Left ventricle myocardium superior (tissue), 1 donor: ENCODE data around the gene GAS2L1. TPM values are rescaled to one million over a fixed set of nuclear protein-coding genes. Genes with fewer than 3 reads are reported as not detected.

Experiments used
- ATAC-seq: fragments of 200-7000 bp; cut with Tn5 transposase; one replicate; pipeline ENCODE4 v1.9.1; 2020; ENCODE audit warnings: mild to moderate bottlenecking, moderate library complexity
- DNase-seq: peaks from one replicate; pipeline ENCODE4 v3.0.0-alpha.2; 2020
- intact Hi-C: fragments of 100-400 bp; cut with micrococcal nuclease; formaldehyde crosslinking; loops from one replicate; pipeline ENCODE4 v1.11.0; 2022
- total RNA-seq: library from RNA; stranded (reverse); fragmentation: NEBNext Ultra II Directional; extraction: Animal tissue kit (Norgen Biotek cat#: 25700); gene quantifications from one replicate; pipeline ENCODE4 v1.2.1, GENCODE V29; 2021
- donor health status: DM: no; HTN: yes; CAD: no; lungs with severe emphysema.

The GAS2L1 gene
- total RNA-seq, 1 donor from 2014 or later = 23.2 TPM

DNA sequence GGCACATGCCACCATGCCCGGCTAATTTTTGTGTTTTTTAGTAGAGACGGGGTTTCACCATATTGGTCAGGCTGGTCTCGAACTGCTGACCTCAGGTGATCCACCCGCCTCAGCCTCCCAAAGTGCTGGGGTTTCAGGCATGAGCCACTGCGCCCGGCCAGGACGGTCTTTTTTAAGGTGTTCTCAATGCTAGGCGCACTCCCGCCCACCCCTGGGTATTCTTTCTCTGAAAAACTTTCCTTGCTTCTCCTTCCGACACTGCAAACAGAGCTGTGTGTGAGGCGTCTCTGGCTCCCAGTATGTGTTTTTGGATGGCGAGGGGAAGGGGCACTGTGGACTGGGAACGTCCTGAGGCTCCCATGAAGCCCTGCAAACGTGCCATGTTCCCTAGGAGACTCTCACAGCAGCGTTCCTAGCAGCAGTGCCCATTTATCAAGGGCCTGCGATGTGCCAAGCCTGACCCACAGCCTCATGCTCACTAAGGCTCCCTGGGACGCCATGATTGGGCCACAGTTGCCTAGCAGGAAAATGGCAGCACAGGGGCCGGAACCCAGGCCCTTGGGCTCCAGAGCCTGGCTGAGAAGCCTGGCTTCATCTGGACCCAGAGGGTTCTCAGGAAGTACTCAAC lies 11.5 kb downstream of the GAS2L1 start:
- ATAC-seq = no peak
- DNase-seq = no peak
- intact Hi-C loops = no loop called here

DNA sequence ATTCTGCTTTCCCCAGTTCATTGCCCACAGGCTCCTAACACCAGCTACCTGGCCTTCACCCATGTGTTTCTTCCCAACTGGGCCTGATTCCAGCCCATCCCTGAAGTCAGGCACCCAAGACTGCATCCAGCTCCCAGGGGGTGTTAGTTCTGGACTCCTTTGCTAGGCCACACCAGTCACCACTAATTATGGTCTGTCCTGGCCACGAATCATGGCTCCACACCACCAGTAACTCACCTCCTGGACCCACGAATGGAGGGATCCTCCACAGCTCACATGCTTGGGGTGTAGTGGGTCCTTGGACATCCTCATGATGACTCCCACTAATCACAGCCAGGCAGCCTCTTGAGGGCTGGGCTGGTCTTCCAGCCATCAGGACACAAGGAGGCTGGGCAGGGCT lies 12.6 kb downstream of the GAS2L1 start:
- intact Hi-C loops = no loop called here
- ATAC-seq = no peak
- DNase-seq = no peak

DNA sequence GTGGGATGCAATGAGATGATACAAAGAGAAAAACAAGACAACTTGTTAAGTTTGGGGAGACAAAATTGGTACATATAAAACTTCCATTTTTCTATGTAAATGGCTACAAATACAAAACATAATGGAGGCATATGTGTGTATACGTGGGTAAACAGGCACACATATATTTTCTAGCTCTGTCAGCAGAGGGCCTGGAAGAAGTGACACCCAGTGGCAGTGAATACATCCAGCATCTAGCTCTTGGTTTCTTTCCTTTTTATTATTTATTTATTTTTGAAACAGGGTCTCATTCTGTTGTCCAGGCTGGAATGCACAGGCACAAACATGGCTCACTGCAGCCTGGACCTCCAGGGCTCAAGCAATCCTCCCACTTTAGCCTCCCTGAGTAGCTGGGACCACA lies 14.1 kb downstream of the GAS2L1 start:
- ATAC-seq (no peak), DNase-seq (no peak)
- intact Hi-C loops = no loop called here

DNA sequence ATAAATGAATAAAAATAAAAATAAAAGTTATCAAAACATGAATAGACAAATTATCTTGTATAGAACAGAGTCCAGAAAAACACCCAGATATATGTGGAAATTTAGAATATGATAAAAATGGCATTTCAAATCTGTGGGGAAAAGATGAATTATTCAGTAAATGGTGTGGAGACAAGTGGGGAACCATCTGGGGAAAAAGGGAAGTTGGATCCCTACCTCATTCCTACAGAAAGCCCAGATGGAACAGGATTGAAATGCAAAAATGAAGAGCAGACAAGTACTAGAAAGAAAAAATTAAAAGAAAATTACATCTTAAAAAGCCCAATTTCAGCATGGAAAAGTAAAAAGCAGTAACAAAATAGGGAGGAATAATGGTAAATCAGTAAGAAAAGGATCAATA lies 17.2 kb downstream of the GAS2L1 start:
- DNase-seq (no peak), ATAC-seq (no peak)
- intact Hi-C loops = no loop called here

DNA sequence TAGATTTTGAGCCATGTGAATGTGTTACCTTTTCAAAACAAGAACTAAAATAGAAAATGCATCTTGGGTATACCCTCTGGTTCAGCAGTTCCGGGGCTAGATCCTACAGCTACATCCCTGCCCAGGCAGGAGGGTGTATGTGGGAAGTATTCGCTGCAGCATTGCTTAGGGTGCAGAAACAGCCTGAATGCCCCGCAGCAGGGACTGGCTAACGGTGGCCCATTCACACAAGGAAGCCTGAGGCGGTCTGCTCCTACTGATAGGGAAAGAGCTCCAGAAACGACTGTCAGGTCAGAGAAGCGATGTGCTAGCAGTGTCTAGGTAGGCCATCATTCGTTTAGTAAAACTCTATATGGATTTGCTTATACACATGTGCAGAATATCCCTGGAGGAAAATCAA lies 18.9 kb downstream of the GAS2L1 start:
- ATAC-seq (no peak), DNase-seq (no peak)
- intact Hi-C loops = no loop called here

DNA sequence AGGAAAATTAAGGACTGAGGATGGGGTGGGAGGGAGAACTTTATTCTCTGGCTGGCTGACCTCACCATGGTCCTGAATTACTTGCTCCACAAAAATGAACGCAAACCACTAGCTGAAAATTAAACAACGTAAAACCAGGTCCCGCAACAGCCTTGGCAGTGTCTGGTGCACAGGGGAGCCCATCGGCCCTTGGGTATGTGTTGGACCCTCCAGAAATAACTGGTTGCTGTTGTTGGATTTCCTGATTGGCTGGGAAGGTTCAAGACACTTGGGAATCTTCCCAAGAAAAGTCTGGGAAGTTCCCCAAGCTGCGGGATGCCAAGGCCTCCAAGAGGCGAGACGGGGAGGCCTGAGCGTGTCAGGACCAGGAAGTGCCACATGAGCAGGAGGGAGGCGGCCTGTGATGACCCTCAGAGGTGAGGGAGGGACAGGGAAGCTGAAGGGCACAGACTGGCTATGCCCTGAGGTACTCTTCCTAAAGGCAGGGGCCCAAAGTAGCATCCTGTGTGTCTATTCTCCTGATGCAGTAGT lies 19.4 kb downstream of the GAS2L1 start:
- ATAC-seq (no peak), DNase-seq (no peak)
- intact Hi-C loops = no loop called here

DNA sequence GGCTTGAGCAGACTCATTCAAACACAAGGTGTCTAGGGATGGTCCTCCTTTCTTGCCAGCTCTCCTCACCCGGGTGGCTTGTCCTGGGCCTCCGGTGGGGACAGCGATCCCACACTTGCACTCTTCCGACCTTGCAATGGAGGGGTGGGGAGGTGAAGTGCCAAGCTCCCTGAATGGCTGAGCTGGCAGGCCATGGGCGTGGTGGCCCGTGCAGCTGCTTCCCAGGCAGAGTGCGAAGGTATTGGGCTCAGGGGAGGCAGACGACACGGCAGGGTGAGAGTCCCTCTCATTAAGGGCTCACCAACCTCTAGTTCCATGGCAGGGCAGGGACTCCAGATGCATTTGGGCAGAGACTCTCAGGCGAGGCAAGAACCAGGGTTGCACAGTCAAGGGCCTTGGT lies 20.0 kb downstream of the GAS2L1 start:
- DNase-seq (no peak), ATAC-seq (no peak)
- intact Hi-C loops = no loop called here

DNA sequence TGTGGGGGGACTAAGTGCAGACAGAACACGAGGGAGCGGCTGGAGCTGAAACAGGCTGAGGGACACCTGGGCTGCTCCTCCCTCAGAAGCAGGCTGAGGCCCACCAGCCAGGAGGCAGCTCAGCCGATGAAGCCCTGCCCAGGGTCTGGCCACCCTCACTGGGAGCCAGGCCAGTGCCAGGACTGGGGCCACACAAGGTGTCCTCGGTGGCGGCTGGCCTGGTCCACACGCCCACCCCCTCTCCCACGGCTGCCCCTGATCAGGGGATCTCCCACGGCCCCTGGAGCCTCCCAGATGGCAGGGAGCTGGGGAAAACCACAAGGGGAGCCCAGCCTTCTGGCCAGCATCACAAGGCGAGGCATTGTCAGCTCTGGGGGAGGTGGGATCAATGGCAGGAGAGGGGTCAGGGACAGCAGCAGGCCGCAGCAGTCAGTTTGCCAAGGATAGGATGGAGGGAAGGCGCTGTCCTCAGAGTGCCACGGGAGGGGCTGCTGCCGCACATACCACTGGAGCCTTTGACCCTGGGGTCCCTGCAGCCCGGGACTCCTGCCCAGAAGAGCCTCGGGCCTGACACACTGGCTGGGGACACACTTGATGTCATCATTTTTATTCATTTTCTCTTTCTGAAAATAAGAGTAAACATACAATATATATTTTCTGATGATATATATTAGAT lies 20.8 kb downstream of the GAS2L1 start:
- peak; percentile 13 for ATAC-seq
- DNase-seq = no peak
- intact Hi-C loops = no loop called here

DNA sequence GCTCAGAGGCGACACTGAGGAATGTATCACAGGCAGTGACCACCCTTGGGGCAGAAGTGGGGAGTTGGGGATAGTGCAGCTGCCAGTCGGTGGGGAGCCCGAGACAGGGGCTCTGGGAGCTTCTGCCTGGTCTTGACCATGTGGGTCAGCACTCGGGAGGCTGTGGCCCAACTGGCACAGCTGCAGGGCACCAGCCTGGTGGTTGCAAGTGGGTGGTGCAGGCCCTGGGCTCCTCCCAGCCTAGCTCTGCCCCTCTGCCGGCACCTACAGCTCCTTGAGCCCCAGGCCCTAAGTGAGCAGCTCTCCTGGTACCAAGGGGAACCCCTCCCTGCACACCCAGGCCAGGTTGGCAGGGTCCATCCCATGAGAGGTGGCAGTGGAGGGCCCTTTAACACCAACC lies 21.6 kb downstream of the GAS2L1 start:
- intact Hi-C loops = no loop called here
- no peak for ATAC-seq
- no peak for DNase-seq

DNA sequence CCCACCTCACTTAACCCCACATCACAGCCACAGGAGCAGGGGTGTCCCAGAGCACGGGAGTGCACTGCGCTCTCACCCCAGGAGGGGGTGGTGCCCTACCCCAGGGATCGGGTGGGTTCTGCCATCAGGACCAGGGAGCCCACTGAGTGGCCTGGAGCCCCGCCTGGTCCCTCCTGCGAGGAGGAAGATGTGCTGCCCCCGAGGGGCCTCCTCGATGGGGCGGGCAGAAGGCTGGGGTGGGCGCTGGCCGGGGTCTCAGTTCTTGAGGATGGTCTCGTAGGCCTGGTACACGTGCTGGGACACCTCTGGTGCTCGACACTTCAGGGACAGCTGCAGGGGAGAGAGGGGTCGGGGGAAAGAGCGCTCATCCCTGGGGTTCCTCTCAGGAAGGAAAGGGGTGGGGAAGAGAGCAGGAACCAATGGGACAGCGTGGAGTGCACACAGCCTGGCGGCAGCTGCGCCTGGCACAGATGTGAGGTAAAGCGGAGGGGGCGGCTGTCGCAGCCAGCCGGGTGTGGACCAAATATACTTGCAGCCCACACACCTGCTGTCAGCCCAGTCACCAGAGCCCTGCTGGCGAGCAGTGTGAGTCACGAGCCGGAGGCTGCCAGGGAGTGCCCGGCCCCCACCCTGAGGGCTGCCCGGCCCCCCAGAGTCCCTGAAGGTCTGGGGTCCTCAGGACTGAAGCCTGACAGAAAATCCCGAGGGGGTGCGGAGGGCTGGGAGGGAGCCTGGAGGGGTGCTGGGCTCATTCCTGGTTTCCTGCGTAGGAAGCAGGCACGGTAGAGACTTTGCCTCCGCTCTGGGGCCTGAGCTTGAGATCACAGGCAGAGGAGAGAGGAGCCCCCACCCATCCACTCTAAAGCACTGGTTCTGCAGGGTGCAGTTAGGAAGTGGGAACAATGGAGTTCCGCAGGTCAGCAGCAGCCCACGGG lies 22.4 kb downstream of the GAS2L1 start:
- intact Hi-C loops = no loop called here
- no peak for DNase-seq

DNA sequence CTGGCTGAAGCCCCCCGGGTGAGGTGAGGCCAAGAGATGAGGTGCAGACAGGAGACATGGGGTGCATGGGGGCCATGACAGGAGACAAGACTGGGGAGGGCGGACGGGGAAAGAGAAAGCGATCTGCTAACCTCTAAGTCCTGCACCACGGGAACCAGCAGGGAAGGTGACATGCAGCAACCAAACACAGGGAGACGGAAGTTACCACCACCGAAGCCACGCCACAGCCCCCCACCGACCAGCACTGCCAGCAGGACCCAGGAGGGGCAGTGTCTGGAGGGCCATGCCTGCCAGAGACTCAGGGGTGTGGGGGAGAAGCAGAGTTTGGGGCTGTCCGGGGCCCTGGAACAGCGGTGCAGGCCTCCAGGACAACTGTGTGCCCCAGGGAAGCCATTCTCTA lies 23.1 kb downstream of the GAS2L1 start:
- DNase-seq (no peak), ATAC-seq (no peak)
- intact Hi-C loops = no loop called here

More for the DNA sequence above, 22.4 kb downstream of the GAS2L1 start:
- no peak for ATAC-seq

DNA sequence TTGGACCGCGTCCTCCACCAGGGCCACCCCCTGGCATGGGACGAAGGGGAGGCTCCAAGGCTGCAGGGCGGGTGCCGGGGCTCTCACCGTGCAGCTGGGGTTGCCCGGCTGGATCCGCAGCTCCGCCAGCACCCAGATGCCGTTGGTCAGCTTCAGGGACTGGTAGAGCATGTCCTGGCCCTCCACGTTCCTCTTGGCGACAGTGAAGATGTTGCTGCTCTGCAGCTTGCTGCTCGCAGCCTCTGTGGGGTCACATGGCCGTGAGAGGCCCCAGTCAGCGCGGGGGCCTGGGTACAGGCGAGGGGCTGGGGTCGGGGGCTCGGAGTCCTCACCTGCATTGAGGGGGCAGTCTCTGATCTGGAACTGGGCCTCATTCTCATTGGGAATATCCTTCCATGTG lies 23.8 kb downstream of the GAS2L1 start:
- ATAC-seq (no peak), DNase-seq (no peak)
- intact Hi-C loops = no loop called here

DNA sequence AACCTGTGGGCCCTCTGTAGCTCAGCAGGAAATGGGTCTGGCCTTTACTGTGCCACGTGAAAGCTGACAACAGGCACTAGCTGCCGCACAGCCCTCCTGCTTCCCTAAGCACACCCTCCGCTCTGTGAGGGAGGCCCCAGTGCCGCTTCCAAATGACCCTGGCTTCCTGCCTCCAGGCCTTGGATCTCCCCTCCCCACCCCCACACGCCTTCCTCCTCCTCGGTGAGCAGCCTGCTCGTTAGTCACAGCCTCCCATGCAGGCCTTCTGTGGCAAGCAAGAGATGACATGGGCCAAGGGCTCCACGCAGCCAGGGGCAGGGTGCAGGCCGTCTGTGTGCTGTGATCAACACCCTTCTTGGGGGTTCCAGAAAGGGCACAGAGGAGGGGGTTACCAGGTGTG lies 24.3 kb downstream of the GAS2L1 start:
- peak; percentile 10 for ATAC-seq
- peak; percentile 50 for DNase-seq
- intact Hi-C loops = no loop called here

DNA sequence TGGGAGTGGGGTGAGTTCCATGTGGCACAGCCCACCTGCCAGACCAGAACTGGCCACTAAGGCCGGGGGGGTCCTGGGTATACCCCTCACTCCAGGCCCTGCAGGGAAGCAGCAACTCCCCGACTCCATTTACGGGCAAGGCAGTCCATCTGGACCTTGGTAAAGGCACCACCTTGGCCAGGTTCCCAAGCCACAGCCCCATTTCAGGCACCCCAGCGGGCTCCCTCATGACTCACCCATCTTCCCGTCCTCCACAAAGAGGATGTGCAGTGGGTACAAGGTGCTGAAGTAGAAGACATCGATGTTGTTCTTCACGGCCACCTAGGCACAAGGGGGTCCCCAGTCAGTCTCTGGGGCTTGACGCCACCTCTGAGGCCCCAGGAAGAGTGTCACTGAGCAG lies 24.8 kb downstream of the GAS2L1 start:
- no peak for DNase-seq
- intact Hi-C loops = no loop called here
- ATAC-seq = no peak

DNA sequence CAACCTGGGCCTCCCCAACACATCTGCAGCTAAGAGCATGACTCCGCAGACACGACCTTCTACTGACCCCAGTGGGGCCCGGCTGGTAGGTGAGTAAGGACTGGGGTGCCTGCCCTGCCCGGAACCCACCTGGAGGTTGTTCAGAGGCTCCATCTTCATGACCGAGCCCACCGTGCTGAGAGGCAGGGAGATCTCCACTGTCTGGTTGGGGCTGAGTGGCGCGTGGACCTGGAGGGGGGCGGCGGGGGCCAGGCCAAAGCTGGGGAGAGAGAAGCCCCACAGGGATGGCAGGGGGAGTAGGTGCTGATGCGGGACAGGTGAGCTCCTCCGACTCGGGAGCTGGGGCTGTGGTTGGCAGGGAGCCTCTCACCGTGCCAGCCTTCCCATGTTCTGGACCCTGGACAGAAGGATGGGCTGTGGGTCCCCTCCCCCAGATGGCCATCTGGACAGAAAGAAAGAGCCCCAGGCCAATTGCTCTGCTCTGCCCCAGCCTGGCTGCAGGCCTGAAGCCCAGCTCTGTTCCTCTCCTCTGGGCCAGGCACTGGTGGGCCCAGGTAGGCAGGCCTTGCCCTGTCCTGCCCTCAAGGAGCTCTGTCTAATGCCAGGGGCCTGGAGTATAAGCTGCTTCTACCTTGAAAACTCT lies 25.3 kb downstream of the GAS2L1 start:
- DNase-seq = no peak
- intact Hi-C loops = no loop called here

DNA sequence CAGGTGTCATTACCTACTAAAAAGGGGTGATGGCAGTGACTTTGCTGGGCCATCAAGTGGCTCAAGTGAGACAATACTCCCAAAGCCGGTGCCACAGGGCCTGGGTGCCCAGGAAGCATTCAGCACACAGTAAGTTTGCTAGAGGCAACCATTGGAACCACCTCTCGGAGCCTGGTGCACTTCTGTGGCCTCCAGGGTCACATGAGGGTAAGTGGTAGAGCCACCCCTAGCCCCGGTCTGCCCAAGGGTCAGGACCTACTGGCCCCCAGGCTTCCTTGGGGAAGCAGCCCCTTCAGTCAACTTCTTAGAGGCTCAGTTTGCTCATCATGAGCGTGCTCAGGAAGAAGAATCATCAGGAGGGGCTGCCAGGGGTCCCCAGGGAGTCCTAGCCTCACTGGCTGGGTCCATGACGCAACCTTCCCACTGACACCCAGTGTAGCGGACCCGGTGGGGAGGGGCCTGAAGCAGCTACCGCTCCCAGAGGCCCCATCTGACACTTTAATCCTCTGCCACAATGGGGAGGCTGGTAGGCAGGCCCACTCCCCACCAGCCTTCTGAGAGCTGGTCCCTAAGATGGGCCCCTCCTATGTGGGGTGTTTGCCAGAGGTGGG lies 26.5 kb downstream of the GAS2L1 start:
- DNase-seq (no peak), ATAC-seq (no peak)
- intact Hi-C loops = no loop called here

More for the DNA sequence above, 25.3 kb downstream of the GAS2L1 start:
- no peak for ATAC-seq

DNA sequence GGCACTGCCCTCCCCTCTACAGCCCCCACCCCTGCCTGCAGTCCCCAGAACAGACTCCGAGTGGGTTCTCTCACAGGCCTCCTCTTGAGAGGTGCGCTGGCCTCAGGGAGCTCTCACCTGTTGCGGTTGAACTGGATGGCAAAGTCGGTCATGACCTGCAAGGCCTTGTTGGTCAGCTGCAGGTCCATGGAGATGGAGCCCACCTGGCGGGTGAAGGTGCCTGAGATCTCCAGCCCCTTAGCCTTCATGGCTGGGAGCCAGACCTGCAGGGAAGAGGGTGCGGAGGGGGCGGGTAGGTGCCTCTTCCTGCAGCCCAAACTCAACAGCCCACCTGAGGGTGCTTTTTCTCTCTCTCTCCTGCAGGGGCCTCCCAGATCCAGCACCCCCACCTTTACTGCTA lies 27.7 kb downstream of the GAS2L1 start:
- intact Hi-C loops = no loop called here
- no peak for ATAC-seq

DNA sequence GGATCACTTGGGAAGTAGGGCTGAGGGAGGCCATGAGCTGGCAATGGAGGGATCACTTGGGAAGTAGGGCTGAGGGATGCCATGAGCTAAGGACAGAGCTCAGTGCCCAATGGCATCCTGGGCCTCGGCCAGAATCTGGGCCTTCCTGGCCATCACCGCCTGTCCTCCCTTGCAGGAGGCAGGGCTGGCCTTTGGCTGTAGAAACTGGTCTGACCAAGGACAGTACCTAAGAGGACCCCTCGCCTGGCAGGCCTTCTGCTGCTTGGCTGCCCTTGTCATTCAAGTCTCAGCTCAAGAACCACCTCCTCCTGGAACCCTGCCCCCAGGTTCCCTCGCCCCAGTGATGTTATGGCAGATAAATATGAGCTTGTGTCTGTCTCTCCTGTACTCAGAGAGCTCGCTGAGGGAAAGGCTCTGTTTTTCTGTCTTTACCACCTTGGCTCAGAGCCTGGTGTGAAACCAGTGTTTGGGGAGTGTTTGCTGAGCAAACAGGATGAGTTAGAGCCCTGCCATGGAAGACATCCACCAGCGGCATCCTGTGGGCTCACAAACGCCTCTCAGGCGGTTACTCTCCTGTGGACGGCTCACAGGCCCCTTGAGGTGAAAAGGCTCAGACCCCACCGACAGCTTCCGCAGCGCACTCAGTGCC lies 28.4 kb downstream of the GAS2L1 start:
- DNase-seq (no peak), ATAC-seq (no peak)
- intact Hi-C loops = no loop called here

More for the DNA sequence above, 27.7 kb downstream of the GAS2L1 start:
- no peak for DNase-seq

DNA sequence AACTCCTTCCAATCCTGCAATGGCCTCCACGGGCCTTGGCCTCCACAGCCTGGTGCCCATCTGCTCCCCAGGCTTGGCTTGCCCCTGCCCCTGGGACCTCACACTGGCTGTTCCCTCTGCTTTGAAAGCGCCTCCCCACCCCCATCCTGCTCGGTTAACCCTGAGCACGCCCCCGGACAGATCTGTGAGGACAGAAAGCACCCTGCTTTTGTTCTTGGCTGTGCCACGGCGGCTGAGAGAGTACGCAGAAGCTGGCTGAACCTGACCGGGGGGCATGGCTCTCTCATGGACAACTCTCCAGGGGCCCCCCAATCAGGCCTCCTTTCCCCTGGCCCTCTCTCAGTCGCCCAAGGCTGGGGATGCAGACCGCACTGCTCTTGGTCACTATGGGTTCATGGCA lies 29.2 kb downstream of the GAS2L1 start:
- ATAC-seq (no peak), DNase-seq (no peak)
- intact Hi-C loops = no loop called here
